B cell (primary cell): ENCODE data around the gene ECHDC3. TPM values are rescaled to one million over a fixed set of nuclear protein-coding genes. Genes with fewer than 3 reads are reported as not detected.

ENCODE experiments used
- ATAC-seq: fragments of 200-7000 bp; cut with Tn5 transposase; one replicate; pipeline ENCODE4 v1.10.0; 2021; ENCODE audit warnings: low read depth, mild to moderate bottlenecking, moderate number of reproducible peaks, moderate library complexity
- CTCF ChIA-PET: fragments of 350-600 bp; sonication (Branson Sonifier 250); formaldehyde crosslinking; loops from one replicate; lab custom pipeline; 2021; ENCODE audit warnings: antibody characterized with exemption, inconsistent platforms; lab: Charles Lee
- POLR2A ChIA-PET: fragments of 350-600 bp; sonication (Branson Sonifier 250); formaldehyde crosslinking; loops from one replicate; lab custom pipeline; 2021; ENCODE audit warnings: antibody characterized with exemption; lab: Charles Lee
- DNase-seq: peaks from one replicate; pipeline ENCODE4 v3.0.0; 2013
- H2AFZ ChIP-seq: 2 replicates; pipeline ENCODE4 v1.6.1; 2012; ENCODE audit warnings: mild to moderate bottlenecking, low read depth, low read length; ENCODE audit not compliant: insufficient read depth, poor library complexity, severe bottlenecking
- H3K27ac ChIP-seq, 2 donors: 1 replicate in 1 of 2; 2 replicates in 1 of 2; pipeline ENCODE4 v1.5.1; 2012 to 2013; ENCODE audit warnings: low read length in 2 of 2, mild to moderate bottlenecking in 2 of 2, moderate library complexity in 1 of 2
- H3K27me3 ChIP-seq, 4 experiments: fragments of 200-600 bp in 1 of 4; sonication (generic) in 1 of 4; replicated peaks in 1 of 4; 1 replicate in 2 of 4; 2 replicates in 2 of 4; pipeline versions ENCODE4 v1.6.1 to v1.7.0; 2013 to 2016; ENCODE audit warnings: low read length in 3 of 4, mild to moderate bottlenecking in 2 of 4, mixed read lengths in 1 of 4, moderate library complexity in 1 of 4; ENCODE audit not compliant: insufficient read depth in 4 of 4, control insufficient read depth in 3 of 4; ENCODE audit errors: control extremely low read depth in 1 of 4
- H3K36me3 ChIP-seq, 2 experiments: replicated peaks in 1 of 2; 1 replicate in 1 of 2; 2 replicates in 1 of 2; pipeline versions ENCODE4 v1.6.1 to v1.7.1; 2013; ENCODE audit warnings: low read length in 1 of 2; ENCODE audit not compliant: insufficient read depth in 2 of 2, control insufficient read depth in 1 of 2; ENCODE audit errors: control extremely low read depth in 1 of 2, extremely low read depth in 1 of 2
- H3K4me1 ChIP-seq, 2 donors: fragments of 200-600 bp in 1 of 2; sonication (generic) in 1 of 2; 1 replicate in 1 of 2; 2 replicates in 1 of 2; pipeline versions ENCODE4 v1.5.1 to v1.6.1; 2013 to 2017; ENCODE audit warnings: low read length in 2 of 2; ENCODE audit not compliant: control insufficient read depth in 2 of 2, insufficient read depth in 2 of 2
- H3K4me2 ChIP-seq: replicated peaks from 2 replicates; pipeline ENCODE3; 2012; ENCODE audit warnings: mild to moderate bottlenecking, low read depth, low read length; ENCODE audit not compliant: poor library complexity, severe bottlenecking
- H3K4me3 ChIP-seq, 5 experiments: fragments of 200-600 bp in 1 of 5; sonication (generic) in 1 of 5; 1 replicate in 3 of 5; 2 replicates in 2 of 5; pipeline versions ENCODE4 v1.5.1 to v1.7.0; 2011 to 2016; ENCODE audit warnings: low read length in 4 of 5, mild to moderate bottlenecking in 4 of 5, low read depth in 2 of 5, control low read depth in 1 of 5, moderate library complexity in 1 of 5; ENCODE audit not compliant: insufficient read depth in 1 of 5; ENCODE audit errors: control extremely low read depth in 1 of 5, extremely low read depth in 1 of 5
- H3K79me2 ChIP-seq: fragments of 200-600 bp; sonication (generic); one replicate; pipeline ENCODE4 v1.6.0; 2016; ENCODE audit warnings: low read length; ENCODE audit not compliant: control insufficient read depth, insufficient read depth
- H3K9ac ChIP-seq: fragments of 200-600 bp; sonication (generic); 2 replicates; pipeline ENCODE4 v1.6.1; 2017; ENCODE audit warnings: mild to moderate bottlenecking, low read length, moderate library complexity
- H3K9me3 ChIP-seq, 3 donors: one replicate each; pipeline versions ENCODE4 v1.6.1 to v1.7.1; 2013; ENCODE audit warnings: low read length in 2 of 3; ENCODE audit not compliant: control insufficient read depth in 2 of 3, insufficient read depth in 1 of 3; ENCODE audit errors: control extremely low read depth in 1 of 3
- H4K20me1 ChIP-seq: 2 replicates; pipeline ENCODE4 v1.6.0; 2012; ENCODE audit warnings: mild to moderate bottlenecking, low read length; ENCODE audit not compliant: insufficient read depth, control insufficient read depth, poor library complexity, severe bottlenecking
- H3K27ac Mint-ChIP-seq: one replicate; pipeline ENCODE4 v1.8.0; 2021; ENCODE audit warnings: mixed read lengths
- H3K27me3 Mint-ChIP-seq: one replicate; pipeline ENCODE4 v1.8.0; 2021; ENCODE audit warnings: mixed read lengths
- H3K4me1 Mint-ChIP-seq: one replicate; pipeline ENCODE4 v1.8.0; 2021; ENCODE audit warnings: mixed read lengths
- H3K4me3 Mint-ChIP-seq: one replicate; pipeline ENCODE4 v1.8.0; 2021; ENCODE audit warnings: mixed read lengths
- H3K9me3 Mint-ChIP-seq: one replicate; pipeline ENCODE4 v1.8.0; 2022; ENCODE audit warnings: mixed read lengths; ENCODE audit not compliant: insufficient read depth
- EZH2 ChIP-seq: IDR thresholded peaks from 2 replicates; pipeline ENCODE4 v1.6.1; 2012; ENCODE audit warnings: borderline replicate concordance, low read depth, mild to moderate bottlenecking, moderate library complexity, low read length; ENCODE audit not compliant: insufficient read depth, poor library complexity, severe bottlenecking
- WGBS: methylation state at CpG from one replicate; pipeline ENCODE4 v1.1.5; 2013; ENCODE audit warnings: missing lambda C conversion rate; ENCODE audit not compliant: insufficient coverage; 5-methylcytosine and 5-hydroxymethylcytosine counted together
- intact Hi-C: fragments of 100-400 bp; cut with micrococcal nuclease; formaldehyde crosslinking; loops from one replicate; pipeline ENCODE4 v1.10.0; 2022
- polyA plus RNA-seq: library from polyadenylated mRNA; depleted of rRNA; stranded (reverse); fragments of >200 nt; gene quantifications from 2 replicates; pipeline ENCODE4 v1.2.3, GENCODE V29; 2012
- total RNA-seq, 2 donors: library from RNA; stranded (reverse); fragments of 120-200 nt in 1 of 2; gene quantifications; 1 replicate in 1 of 2; 2 replicates in 1 of 2; pipeline versions ENCODE4 v1.2.3 to v1.2.4, GENCODE V29; 2013 to 2022
- TF ChIP-seq, protein P1 (sequence below): fragments of 200-600 bp; IDR thresholded peaks from one replicate; pipeline ENCODE4 v1.8.0; 2022; ENCODE audit warnings: antibody characterized with exemption, mild to moderate bottlenecking

ECHDC3 gene
- total and polyA plus RNA-seq, 2 donors (not counting 1 experiment from before 2014, with no cell fraction given) = 3.9 to 9.6 TPM

DNA sequence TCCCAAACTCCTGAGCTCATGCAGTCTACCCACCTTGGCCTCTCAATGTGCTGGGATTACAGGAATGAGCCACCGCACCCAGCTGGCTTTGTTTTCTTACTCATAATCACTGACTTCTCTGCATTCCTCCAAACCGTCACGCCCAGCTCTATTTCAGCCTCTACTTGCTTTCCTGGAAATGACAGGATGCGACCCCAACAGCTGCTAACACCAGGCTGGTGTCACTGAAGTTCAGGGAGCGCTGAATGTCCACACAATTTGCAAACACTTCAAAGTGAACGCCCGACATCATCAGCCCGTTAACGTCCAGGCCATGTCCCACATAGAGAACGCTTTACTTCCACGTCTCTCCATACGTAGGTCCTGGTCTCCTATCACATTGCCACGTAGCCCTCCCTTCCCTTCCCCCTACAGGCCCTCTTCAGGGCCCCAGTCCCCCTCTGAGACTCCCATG lies 68.2 kb downstream of the ECHDC3 start:
- 93% methylated on average over 13 of the region's 13 CpGs for WGBS
- H3K4me1 ChIP-seq = no peaks in the 10 kb centered on the region
- ChIA-PET CTCF (interaction anchor here (1.2 kb wide), 1 partner anchor 10 kb away, joined by 3 read pairs; no protein-coding TSS in a partner anchor), POLR2A (no interaction called here)
- no peaks in the 10 kb centered on the region for H3K9me3 ChIP-seq
- Mint-ChIP-seq H3K4me1 (no peaks in the 10 kb centered on the region), H3K27ac (no peak overlapping the region), H3K9me3 (no peaks in the 10 kb centered on the region), H3K27me3 (peaks cover 33% of the 10 kb centered on the region), H3K4me3 (no peak overlapping the region)
- TF ChIP-seq, protein P1, sequence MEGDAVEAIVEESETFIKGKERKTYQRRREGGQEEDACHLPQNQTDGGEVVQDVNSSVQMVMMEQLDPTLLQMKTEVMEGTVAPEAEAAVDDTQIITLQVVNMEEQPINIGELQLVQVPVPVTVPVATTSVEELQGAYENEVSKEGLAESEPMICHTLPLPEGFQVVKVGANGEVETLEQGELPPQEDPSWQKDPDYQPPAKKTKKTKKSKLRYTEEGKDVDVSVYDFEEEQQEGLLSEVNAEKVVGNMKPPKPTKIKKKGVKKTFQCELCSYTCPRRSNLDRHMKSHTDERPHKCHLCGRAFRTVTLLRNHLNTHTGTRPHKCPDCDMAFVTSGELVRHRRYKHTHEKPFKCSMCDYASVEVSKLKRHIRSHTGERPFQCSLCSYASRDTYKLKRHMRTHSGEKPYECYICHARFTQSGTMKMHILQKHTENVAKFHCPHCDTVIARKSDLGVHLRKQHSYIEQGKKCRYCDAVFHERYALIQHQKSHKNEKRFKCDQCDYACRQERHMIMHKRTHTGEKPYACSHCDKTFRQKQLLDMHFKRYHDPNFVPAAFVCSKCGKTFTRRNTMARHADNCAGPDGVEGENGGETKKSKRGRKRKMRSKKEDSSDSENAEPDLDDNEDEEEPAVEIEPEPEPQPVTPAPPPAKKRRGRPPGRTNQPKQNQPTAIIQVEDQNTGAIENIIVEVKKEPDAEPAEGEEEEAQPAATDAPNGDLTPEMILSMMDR = no peak
- no peak for TF ChIP-seq EZH2
- no peaks in the 10 kb centered on the region for H3K79me2 ChIP-seq
- no peaks in the 10 kb centered on the region for H3K36me3 ChIP-seq
- intact Hi-C loops = no loop called here
- ATAC-seq = no peak
- H3K4me3 ChIP-seq = no peak overlapping the region
- no peak overlapping the region for H2AFZ ChIP-seq
- no peak overlapping the region for H3K4me2 ChIP-seq
- H3K27ac ChIP-seq = no peak overlapping the region
- H3K27me3 ChIP-seq = no peaks in the 10 kb centered on the region
- DNase-seq = no peak
- no peak overlapping the region for H3K9ac ChIP-seq
- H4K20me1 ChIP-seq = no peaks in the 10 kb centered on the region

- intact Hi-C loops = no loop called here
- Histone ChIP-seq H3K4me2 (no peak overlapping the region), H3K4me3 (no peak overlapping the region), H4K20me1 (no peaks in the 10 kb centered on the region), H3K27me3 (no peaks in the 10 kb centered on the region), H3K36me3 (no peaks in the 10 kb centered on the region), H3K79me2 (no peaks in the 10 kb centered on the region), H3K27ac (no peak overlapping the region), H3K4me1 (no peaks in the 10 kb centered on the region), H2AFZ (no peak overlapping the region), H3K9me3 (no peaks in the 10 kb centered on the region), H3K9ac (no peak overlapping the region)
- ChIA-PET CTCF (interaction anchor here (1.2 kb wide), 1 partner anchor 10 kb away, joined by 3 read pairs; no protein-coding TSS in a partner anchor), POLR2A (no interaction called here)
- H3K4me1 Mint-ChIP-seq = no peaks in the 10 kb centered on the region
- DNase-seq (no peak), ATAC-seq (no peak)
- no peaks in the 10 kb centered on the region for H3K9me3 Mint-ChIP-seq
- H3K27ac Mint-ChIP-seq = no peak overlapping the region
- 100% methylated on average over 2 of the region's 6 CpGs for WGBS
- peaks cover 30% of the 10 kb centered on the region for H3K27me3 Mint-ChIP-seq
- no peak for TF ChIP-seq EZH2
- TF ChIP-seq, protein P1 = no peak
- no peak overlapping the region for H3K4me3 Mint-ChIP-seq
These were observed 68.8 kb downstream of the ECHDC3 start for GRCh38 chr10:11810973-11811372.
